ELR (cell line): ENCODE results near the gene HBA1.
"Not testable (repeated sequence)": the region's sequence is repeated elsewhere in the genome, so short reads cannot be mapped to it uniquely, and the experiment has no call there.

Experiments used
- DNase-seq: peaks from one replicate; pipeline ENCODE4 v3.0.0-alpha.2; 2015; ENCODE audit warnings: low read depth

The HBA1 gene

DNA sequence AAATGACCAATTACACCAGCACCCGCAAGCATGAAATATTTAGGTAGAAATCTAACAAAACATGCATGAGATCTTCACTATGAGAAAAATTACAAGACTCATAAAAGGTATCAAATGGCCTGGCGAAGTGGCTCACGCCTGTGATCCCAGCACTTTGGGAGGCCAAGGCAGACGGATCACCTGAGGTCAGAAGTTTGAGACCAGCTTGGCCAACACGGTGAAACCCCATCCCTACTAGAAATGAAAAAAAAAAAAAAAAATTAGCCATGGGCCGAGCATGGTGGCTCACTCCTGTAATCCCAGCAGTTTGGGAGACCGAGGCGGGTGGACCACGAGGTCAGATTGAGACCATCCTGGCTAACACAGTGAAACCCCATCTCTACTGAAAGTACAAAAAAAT lies 27.6 kb downstream of the HBA1 start:
- DNase-seq = not testable (repeated sequence)

DNA sequence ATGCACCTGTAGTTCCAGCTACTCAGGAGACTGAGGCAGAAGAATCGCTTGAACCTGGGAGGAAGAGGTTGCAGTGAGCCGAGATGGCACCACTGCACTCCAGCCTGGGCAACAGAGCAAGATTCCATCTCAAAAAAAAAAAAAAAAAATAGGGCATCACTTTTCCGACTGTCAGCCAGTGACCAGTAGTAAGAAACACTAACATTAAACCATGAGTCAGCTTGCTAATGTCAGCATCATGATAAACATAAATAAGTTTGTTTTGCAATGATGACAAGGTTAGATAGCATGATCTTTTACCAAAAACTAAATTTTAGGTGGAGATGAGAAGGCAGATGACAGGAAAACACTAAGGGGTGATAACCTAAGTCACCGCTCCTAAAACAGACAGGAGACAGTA lies 32.9 kb downstream of the HBA1 start:
- DNase-seq = not testable (repeated sequence)

- DNase-seq = not testable (repeated sequence)
Measured at GRCh38 chr16:211631-212180, 35.2 kb downstream of the HBA1 start.

DNA sequence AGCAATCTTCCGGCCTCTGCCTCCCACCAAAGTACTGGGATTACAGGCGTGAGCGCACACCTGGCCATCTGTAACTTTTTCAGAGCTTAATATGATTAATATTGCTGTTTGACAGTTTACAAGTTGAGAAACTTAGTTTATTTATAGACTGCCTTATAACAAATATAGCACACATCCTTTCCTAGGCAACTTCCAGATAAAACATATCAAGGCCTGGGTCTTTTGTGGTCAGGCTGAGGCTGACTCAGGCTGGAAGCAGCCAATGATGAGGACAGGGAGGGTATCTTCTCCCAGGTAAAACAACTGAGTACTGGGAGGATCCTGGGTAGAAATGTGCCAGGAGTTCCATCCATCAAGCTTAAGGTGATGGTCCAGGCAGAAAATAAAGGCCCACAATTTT lies 36.5 kb downstream of the HBA1 start:
- no peak for DNase-seq

GRCh38 chr16:220021-220420 lies 43.5 kb downstream of the HBA1 start:
- no peak for DNase-seq
